HEK293 (cell line): ENCODE data around the gene AKR7A3.

Experiments
- CTCF ChIA-PET: fragments of 350-600 bp; formaldehyde crosslinking; extraction: SDS; loops from one replicate; lab custom pipeline; 2021; ENCODE audit warnings: antibody characterized with exemption; lab: Yijun Ruan, JAX
- POLR2A ChIA-PET: fragments of 300-600 bp; formaldehyde crosslinking; extraction: SDS; loops from one replicate; lab custom pipeline; 2020; ENCODE audit warnings: antibody characterized with exemption, inconsistent platforms; lab: Yijun Ruan, JAX
- H3K27ac ChIP-seq: fragments of 200-500 bp; sonication (Bioruptor generic); 2 replicates; pipeline ENCODE4 v1.5.1; 2014; ENCODE audit warnings: low read depth, low read length, control low read depth, inconsistent platforms; ENCODE audit errors: extremely low read depth
- H3K36me3 ChIP-seq, 2 experiments: fragments of 200-500 bp in 1 of 2; sonication (Bioruptor generic) in 1 of 2; 1 replicate in 1 of 2; 2 replicates in 1 of 2; pipeline ENCODE4 v1.5.1; 2014 to 2017; ENCODE audit warnings: inconsistent platforms in 2 of 2, low read length in 2 of 2; ENCODE audit not compliant: control insufficient read depth in 2 of 2, insufficient read depth in 1 of 2
- H3K4me1 ChIP-seq: fragments of 200-500 bp; sonication (Bioruptor generic); 2 replicates; pipeline ENCODE4 v1.5.1; 2014; ENCODE audit warnings: mild to moderate bottlenecking, low read length, inconsistent platforms; ENCODE audit not compliant: control insufficient read depth, insufficient read depth
- H3K4me3 ChIP-seq: 2 replicates; pipeline ENCODE4 v1.5.1; 2011; ENCODE audit warnings: low read depth, mild to moderate bottlenecking, control low read depth, low read length, moderate library complexity
- H3K9me3 ChIP-seq: fragments of 200-500 bp; sonication (Bioruptor generic); 2 replicates; pipeline ENCODE4 v1.5.1; 2014; ENCODE audit warnings: low read depth, low read length, inconsistent platforms; ENCODE audit not compliant: control insufficient read depth, insufficient read depth
- BCL11B ChIP-seq: fragments of 450-650 bp; formaldehyde crosslinking; IDR thresholded peaks from 2 replicates; pipeline ENCODE4 v1.5.1; 2016; ENCODE audit warnings: low read depth, missing biosample characterization, missing genetic modification characterization
- GFI1B ChIP-seq: fragments of 450-650 bp; formaldehyde crosslinking; IDR thresholded peaks from 2 replicates; pipeline ENCODE4 v1.5.1; 2016; ENCODE audit warnings: missing biosample characterization, missing genetic modification characterization
- INSM2 ChIP-seq: fragments of 450-650 bp; formaldehyde crosslinking; IDR thresholded peaks from 2 replicates; pipeline ENCODE4 v1.5.1; 2016; ENCODE audit warnings: missing biosample characterization, missing genetic modification characterization
- KLF10 ChIP-seq: fragments of 450-650 bp; IDR thresholded peaks from 2 replicates; pipeline ENCODE4 v1.5.1; 2018; ENCODE audit warnings: missing biosample characterization, mild to moderate bottlenecking, missing genetic modification characterization
- PRDM2 ChIP-seq: fragments of 450-650 bp; formaldehyde crosslinking; IDR thresholded peaks from 2 replicates; pipeline ENCODE4 v1.5.1; 2016; ENCODE audit warnings: missing biosample characterization, missing genetic modification characterization, borderline replicate concordance
- TRIM28 ChIP-seq: IDR thresholded peaks from 2 replicates; pipeline ENCODE4 v1.6.1; 2011; ENCODE audit warnings: low read length, control low read depth, borderline replicate concordance
- ZBTB1 ChIP-seq: fragments of 450-650 bp; formaldehyde crosslinking; IDR thresholded peaks from 2 replicates; pipeline ENCODE4 v1.5.1; 2016; ENCODE audit warnings: missing biosample characterization, missing genetic modification characterization
- ZBTB21 ChIP-seq: fragments of 450-650 bp; formaldehyde crosslinking; IDR thresholded peaks from 2 replicates; pipeline ENCODE4 v1.5.1; 2017; ENCODE audit warnings: missing biosample characterization, missing genetic modification characterization
- ZFHX2 ChIP-seq: fragments of 450-650 bp; formaldehyde crosslinking; conservative IDR thresholded peaks from 2 replicates; pipeline ENCODE4 v1.5.1; 2016; ENCODE audit warnings: missing biosample characterization, missing genetic modification characterization
- ZNF155 ChIP-seq: fragments of 450-650 bp; formaldehyde crosslinking; IDR thresholded peaks from 2 replicates; pipeline ENCODE4 v1.5.1; 2016; ENCODE audit warnings: missing biosample characterization, missing genetic modification characterization
- ZNF221 ChIP-seq: fragments of 450-650 bp; formaldehyde crosslinking; IDR thresholded peaks from 2 replicates; pipeline ENCODE4 v1.5.1; 2017; ENCODE audit warnings: missing biosample characterization, missing genetic modification characterization, borderline replicate concordance
- ZNF23 ChIP-seq: fragments of 450-650 bp; formaldehyde crosslinking; IDR thresholded peaks from 2 replicates; pipeline ENCODE4 v1.5.1; 2016; ENCODE audit warnings: missing biosample characterization, missing genetic modification characterization, borderline replicate concordance
- ZNF248 ChIP-seq: fragments of 450-650 bp; formaldehyde crosslinking; IDR thresholded peaks from 2 replicates; pipeline ENCODE4 v1.5.1; 2017; ENCODE audit warnings: missing biosample characterization, missing genetic modification characterization
- ZNF266 ChIP-seq: fragments of 450-650 bp; formaldehyde crosslinking; IDR thresholded peaks from 2 replicates; pipeline ENCODE4 v1.5.1; 2016; ENCODE audit warnings: missing biosample characterization, missing genetic modification characterization, low read depth
- ZNF311 ChIP-seq: fragments of 450-650 bp; formaldehyde crosslinking; IDR thresholded peaks from 2 replicates; pipeline ENCODE4 v1.5.1; 2017; ENCODE audit warnings: missing biosample characterization, missing genetic modification characterization, borderline replicate concordance
- ZNF335 ChIP-seq: fragments of 450-650 bp; formaldehyde crosslinking; conservative IDR thresholded peaks from 2 replicates; pipeline ENCODE4 v1.5.1; 2016; ENCODE audit warnings: missing biosample characterization, missing genetic modification characterization
- ZNF341 ChIP-seq: fragments of 450-650 bp; formaldehyde crosslinking; IDR thresholded peaks from 2 replicates; pipeline ENCODE4; 2016; ENCODE audit warnings: low read depth, missing biosample characterization, missing genetic modification characterization
- ZNF394 ChIP-seq: fragments of 450-650 bp; formaldehyde crosslinking; IDR thresholded peaks from 2 replicates; pipeline ENCODE4 v1.5.1; 2016; ENCODE audit warnings: missing biosample characterization, missing genetic modification characterization, mild to moderate bottlenecking, moderate library complexity, borderline replicate concordance
- ZNF510 ChIP-seq: fragments of 450-650 bp; formaldehyde crosslinking; IDR thresholded peaks from 2 replicates; pipeline ENCODE4 v1.5.1; 2018; ENCODE audit warnings: mild to moderate bottlenecking, missing genetic modification characterization, missing biosample characterization; ENCODE audit not compliant: insufficient replicate concordance
- ZNF660 ChIP-seq: fragments of 450-650 bp; IDR thresholded peaks from 2 replicates; pipeline ENCODE4 v1.5.1; 2018; ENCODE audit warnings: missing biosample characterization, mild to moderate bottlenecking, missing genetic modification characterization
- ZNF707 ChIP-seq: fragments of 450-650 bp; formaldehyde crosslinking; IDR thresholded peaks from 2 replicates; pipeline ENCODE4 v1.5.1; 2016; ENCODE audit warnings: missing biosample characterization, missing genetic modification characterization
- ZNF837 ChIP-seq: fragments of 450-650 bp; formaldehyde crosslinking; IDR thresholded peaks from 2 replicates; pipeline ENCODE4 v1.5.1; 2016; ENCODE audit warnings: missing biosample characterization, missing genetic modification characterization
- ZSCAN23 ChIP-seq: fragments of 450-650 bp; formaldehyde crosslinking; IDR thresholded peaks from 2 replicates; pipeline ENCODE4 v1.5.1; 2016; ENCODE audit warnings: missing biosample characterization, missing genetic modification characterization
- ZXDB ChIP-seq: fragments of 450-650 bp; formaldehyde crosslinking; IDR thresholded peaks from 2 replicates; pipeline ENCODE4 v1.5.1; 2016; ENCODE audit warnings: missing biosample characterization, missing genetic modification characterization
- TF ChIP-seq, protein P1 (sequence below): fragments of 450-650 bp; IDR thresholded peaks from 2 replicates; pipeline ENCODE4 v1.5.1; 2018; ENCODE audit warnings: missing biosample characterization, missing genetic modification characterization

Gene AKR7A3

GRCh38 chr1:19325368-19325957, 36.9 kb upstream of the AKR7A3 start:
- peaks cover 7 to 96% of the 10 kb centered on the region in 2 experiments; a peak in 2 of 3 replicates for H3K36me3 ChIP-seq
- ChIA-PET CTCF (no interaction called here), POLR2A (interaction anchor here (0.6 kb wide), 1 partner anchor 12 kb away, joined by 3 read pairs; no protein-coding TSS in a partner anchor)
- no peak overlapping the region for H3K4me3 ChIP-seq
- H3K9me3 ChIP-seq = no peaks in the 10 kb centered on the region
- H3K27ac ChIP-seq = no peak overlapping the region
- H3K4me1 ChIP-seq = no peaks in the 10 kb centered on the region
- TF ChIP-seq ZNF341 (tag by site-specific recombination) = no peak
- TF ChIP-seq, protein P1, sequence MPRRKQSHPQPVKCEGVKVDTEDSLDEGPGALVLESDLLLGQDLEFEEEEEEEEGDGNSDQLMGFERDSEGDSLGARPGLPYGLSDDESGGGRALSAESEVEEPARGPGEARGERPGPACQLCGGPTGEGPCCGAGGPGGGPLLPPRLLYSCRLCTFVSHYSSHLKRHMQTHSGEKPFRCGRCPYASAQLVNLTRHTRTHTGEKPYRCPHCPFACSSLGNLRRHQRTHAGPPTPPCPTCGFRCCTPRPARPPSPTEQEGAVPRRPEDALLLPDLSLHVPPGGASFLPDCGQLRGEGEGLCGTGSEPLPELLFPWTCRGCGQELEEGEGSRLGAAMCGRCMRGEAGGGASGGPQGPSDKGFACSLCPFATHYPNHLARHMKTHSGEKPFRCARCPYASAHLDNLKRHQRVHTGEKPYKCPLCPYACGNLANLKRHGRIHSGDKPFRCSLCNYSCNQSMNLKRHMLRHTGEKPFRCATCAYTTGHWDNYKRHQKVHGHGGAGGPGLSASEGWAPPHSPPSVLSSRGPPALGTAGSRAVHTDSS (tag by site-specific recombination) = no peak
- no peak for TF ChIP-seq ZNF311 (tag by site-specific recombination)
- no peak for TF ChIP-seq ZNF394 (tag by site-specific recombination)
- no peak for TF ChIP-seq INSM2 (tag by site-specific recombination)
- no peak for TF ChIP-seq ZNF510 (tag by site-specific recombination)
- no peak for TF ChIP-seq ZNF660 (tag by site-specific recombination)
- no peak for TF ChIP-seq ZNF335 (tag by site-specific recombination)
- TF ChIP-seq ZFHX2 = no peak
- no peak for TF ChIP-seq ZNF266
- TF ChIP-seq BCL11B (tag by site-specific recombination) = no peak
- TF ChIP-seq ZXDB (tag by site-specific recombination) = no peak
- TF ChIP-seq ZNF23 (tag by site-specific recombination) = no peak

GRCh38 chr1:19324665-19324990, 36.1 kb upstream of the AKR7A3 start:
- POLR2A ChIA-PET = interaction anchor here (0.6 kb wide), 1 partner anchor 12 kb away, joined by 3 read pairs; no protein-coding TSS in a partner anchor
- CTCF ChIA-PET = no interaction called here
- no peaks in the 10 kb centered on the region for H3K4me1 ChIP-seq
- no peaks in the 10 kb centered on the region for H3K9me3 ChIP-seq
- H3K36me3 ChIP-seq = peaks cover 7 to 93% of the 10 kb centered on the region in 2 experiments; a peak in 2 of 3 replicates
- no peak overlapping the region for H3K4me3 ChIP-seq
- TF ChIP-seq ZSCAN23 (tag by site-specific recombination) (no peak), KLF10 (no peak), ZNF707 (tag by site-specific recombination) (no peak), ZNF510 (tag by site-specific recombination) (no peak), ZNF155 (tag by site-specific recombination) (no peak), ZBTB1 (no peak), ZNF221 (tag by site-specific recombination) (no peak), TRIM28 (no peak), GFI1B (tag by site-specific recombination) (no peak), PRDM2 (no peak), ZNF837 (no peak), ZNF248 (tag by site-specific recombination) (no peak), ZBTB21 (tag by site-specific recombination) (no peak)
- TF ChIP-seq, all 188 proteins: peak for 0
- H3K27ac ChIP-seq = no peak overlapping the region
